ENCODE data around the gene SIX4. TPM values are rescaled to one million over a fixed set of nuclear protein-coding genes. Genes with fewer than 3 reads are reported as not detected.

The SIX4 gene
- total and polyA plus RNA-seq, 4 donors, result 1.6 to 10.9 (median 5.4) TPM

DNA sequence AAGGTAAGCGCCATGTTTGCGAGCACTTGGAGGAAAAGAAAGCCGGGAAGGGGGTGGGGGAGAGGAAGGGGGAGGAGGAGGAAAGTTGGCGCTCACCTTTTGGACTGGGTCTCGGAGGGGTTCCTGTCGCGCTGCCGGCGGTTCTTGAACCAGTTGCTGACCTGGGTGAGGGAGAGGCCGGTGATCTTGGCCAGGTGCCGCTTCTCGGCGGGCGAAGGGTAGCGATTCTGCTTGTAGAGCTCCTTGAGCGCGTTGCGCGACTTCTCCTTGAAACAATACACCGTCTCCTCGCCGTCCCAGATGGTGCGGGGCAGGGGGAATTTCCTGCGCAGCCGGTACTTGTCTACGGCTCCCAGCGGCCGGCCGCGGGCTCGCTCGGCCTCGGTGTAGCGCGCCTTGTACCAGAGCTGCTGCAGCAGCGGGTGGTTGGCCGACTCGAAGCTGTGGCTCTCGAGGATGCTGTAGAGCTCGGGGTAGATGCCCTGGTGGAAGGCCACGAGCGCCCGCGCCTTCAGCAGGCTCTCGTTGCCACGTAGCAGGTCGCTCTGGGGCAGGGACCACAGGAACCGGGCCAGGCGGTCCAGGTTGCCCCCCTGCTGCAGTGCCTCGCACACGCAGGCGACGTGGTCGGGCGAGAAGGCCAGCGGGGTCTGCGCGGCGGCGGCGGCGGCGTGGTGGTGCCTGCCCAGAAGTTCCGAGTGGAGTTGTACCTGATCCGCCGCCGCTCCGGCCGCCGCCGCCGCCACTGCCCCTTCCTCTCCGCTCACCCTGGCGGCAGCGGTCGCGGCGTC is 840 bp downstream of the SIX4 start:
- peaks cover 31% of the 10 kb centered on the region for H3K4me1 ChIP-seq (ENCODE audit: control insufficient read depth, insufficient read depth, low read length)
- peak overlapping the region; percentile 61 for H3K27ac ChIP-seq (ENCODE audit: low read depth, low read length)
- H3K4me3 ChIP-seq (ENCODE audit: low read depth, low read length), result peak overlapping the region; percentile 71
- no peaks in the 10 kb centered on the region for H3K9me3 ChIP-seq (ENCODE audit: control insufficient read depth, insufficient read depth, low read length)
- WGBS (ENCODE audit: insufficient coverage), result 0% methylated on average over 76 of the region's 78 CpGs
- peak in 2 of 6 donors; percentile 59 to 64 for DNase-seq (ENCODE audit: low read depth in 4 of 6, low spot score in 6 of 6)
- H3K36me3 ChIP-seq (ENCODE audit: control insufficient read depth, insufficient read depth, low read length), result peaks cover 3% of the 10 kb centered on the region
- H3K27me3 ChIP-seq (ENCODE audit: control insufficient read depth, insufficient read depth, low read length), result peaks cover 33% of the 10 kb centered on the region

DNA sequence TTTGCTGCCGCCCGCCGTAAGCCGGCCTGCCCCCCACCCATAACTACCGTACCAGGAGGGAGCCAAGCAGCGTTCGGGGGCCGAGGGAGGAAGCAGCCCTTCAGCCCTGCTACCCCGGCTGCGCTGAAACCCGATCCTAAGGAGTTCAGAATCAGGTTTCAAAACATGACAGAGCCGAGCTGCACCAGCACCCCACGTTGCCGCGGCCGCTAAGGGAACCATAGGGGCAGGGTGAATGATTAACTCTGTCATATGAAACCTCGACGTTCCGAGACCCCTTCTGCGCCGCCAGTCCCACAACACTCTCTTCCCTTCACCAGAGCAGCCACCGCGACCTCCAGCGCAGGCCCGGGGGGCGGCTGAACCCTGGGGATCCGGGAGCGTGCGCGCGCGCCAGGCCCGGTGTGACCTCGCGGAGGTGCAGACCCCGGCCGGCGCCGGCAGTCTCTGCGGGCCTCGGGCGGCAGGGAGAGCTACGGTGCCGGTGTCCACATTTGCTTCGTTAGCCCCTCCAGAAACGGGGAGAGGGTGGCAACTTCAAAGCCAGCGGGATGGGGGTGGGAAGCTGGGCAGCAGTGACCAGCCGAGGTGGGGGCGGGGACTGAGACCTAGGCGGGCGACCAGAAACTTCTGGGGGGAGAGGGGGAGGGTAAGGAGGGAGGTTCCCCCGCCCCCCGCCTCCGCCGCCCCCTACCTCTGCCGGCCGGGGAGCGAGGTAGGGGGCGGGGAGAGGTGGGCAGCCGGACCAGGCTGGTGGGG is 1.6 kb downstream of the SIX4 start:
- 0% methylated on average over 52 of the region's 60 CpGs for WGBS (ENCODE audit: insufficient coverage)

DNA sequence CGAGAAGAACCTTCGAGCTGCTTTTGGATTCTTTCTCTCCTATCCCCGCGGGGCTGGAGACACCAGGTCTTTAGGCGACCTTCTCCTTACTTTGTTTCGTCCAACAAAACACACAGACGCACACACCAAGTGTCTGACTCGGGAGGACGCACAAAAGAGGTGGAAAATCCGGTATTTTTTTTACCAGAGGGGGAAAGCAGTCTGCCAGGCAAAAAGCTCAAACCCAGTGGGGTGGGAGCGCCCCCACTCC is 2.1 kb downstream of the SIX4 start:
- H3K27ac ChIP-seq (ENCODE audit: low read depth, low read length), result no peak overlapping the region
- H3K36me3 ChIP-seq (ENCODE audit: control insufficient read depth, insufficient read depth, low read length), result peaks cover 3% of the 10 kb centered on the region
- H3K9me3 ChIP-seq (ENCODE audit: control insufficient read depth, insufficient read depth, low read length), result no peaks in the 10 kb centered on the region
- H3K27me3 ChIP-seq (ENCODE audit: control insufficient read depth, insufficient read depth, low read length), result peaks cover 33% of the 10 kb centered on the region
- 0% methylated on average over 9 of the region's 11 CpGs for WGBS (ENCODE audit: insufficient coverage)
- peaks cover 31% of the 10 kb centered on the region for H3K4me1 ChIP-seq (ENCODE audit: control insufficient read depth, insufficient read depth, low read length)
- H3K4me3 ChIP-seq (ENCODE audit: low read depth, low read length), result peak overlapping the region; percentile 71
- DNase-seq (ENCODE audit: low read depth in 4 of 6, low spot score in 6 of 6), result peak in 1 of 6 donors; percentile 37

More for the DNA sequence above, 1.6 kb downstream of the SIX4 start:
- Histone ChIP-seq H3K9me3 (ENCODE audit: control insufficient read depth, insufficient read depth, low read length) (no peaks in the 10 kb centered on the region), H3K27ac (ENCODE audit: low read depth, low read length) (no peak overlapping the region), H3K4me1 (ENCODE audit: control insufficient read depth, insufficient read depth, low read length) (peaks cover 31% of the 10 kb centered on the region), H3K36me3 (ENCODE audit: control insufficient read depth, insufficient read depth, low read length) (peaks cover 3% of the 10 kb centered on the region), H3K27me3 (ENCODE audit: control insufficient read depth, insufficient read depth, low read length) (peaks cover 33% of the 10 kb centered on the region), H3K4me3 (ENCODE audit: low read depth, low read length) (peak overlapping the region; percentile 71)
- peak in 2 of 6 donors; percentile 34 to 39 for DNase-seq (ENCODE audit: low read depth in 4 of 6, low spot score in 6 of 6)

DNA sequence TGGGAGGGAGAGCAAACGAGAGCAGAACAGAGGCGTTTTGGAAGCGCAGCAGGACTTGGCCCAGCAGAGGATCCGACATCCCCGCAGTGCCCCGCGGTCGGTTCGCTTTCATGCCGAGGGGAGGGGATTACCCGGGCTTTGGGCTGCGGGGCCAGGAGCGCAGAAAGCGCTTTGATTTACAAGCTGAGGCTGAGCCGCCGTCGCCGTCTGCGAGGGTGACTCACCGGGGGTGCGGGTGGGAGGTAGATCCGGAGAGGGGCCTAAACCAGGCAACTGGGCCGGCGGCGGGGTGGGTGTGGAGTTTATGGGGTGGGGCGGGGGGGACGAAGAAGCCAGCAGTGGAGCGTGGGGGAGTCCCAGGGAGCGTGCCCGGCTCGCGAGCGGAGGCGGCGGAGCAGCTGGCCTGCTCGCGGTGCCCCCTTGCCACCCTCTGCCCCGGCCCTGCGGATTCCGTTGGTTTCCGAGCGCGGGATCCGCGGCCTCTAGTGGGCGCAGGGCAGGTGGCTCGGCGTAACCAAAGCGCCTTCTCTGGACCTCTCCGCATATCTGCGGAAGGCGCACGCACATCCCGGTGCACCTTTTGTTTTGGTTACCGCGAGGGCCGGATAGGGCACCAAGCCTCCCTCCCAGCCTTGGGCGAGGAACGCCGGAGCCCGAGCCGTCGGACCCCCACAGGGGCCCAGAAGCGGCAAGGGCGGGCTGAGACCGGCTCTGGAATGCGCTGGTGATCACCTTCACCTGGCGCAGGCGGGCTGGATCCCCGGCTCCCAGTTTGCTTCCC is 2.6 kb downstream of the SIX4 start:
- no peak overlapping the region for H3K27ac ChIP-seq (ENCODE audit: low read depth, low read length)

DNA sequence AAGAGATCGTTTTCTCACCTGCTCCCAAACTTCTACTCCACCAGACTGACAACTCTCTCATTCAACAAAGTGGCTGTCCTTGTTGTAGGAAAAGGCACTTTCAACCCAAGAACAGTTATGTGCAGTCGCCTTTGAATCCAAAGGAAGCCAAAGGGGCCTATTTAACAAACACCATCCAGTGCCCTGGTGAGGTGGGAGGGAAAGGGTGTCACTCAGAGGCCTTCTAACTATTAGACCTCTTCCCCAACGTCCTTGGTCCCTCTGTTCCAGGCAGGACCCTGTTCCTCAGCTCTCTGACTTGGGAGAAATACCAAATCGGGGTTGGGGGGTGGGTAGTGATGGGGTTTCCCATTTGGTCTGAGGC is 3.2 kb downstream of the SIX4 start:
- Histone ChIP-seq H3K9me3 (ENCODE audit: control insufficient read depth, insufficient read depth, low read length) (no peaks in the 10 kb centered on the region), H3K27me3 (ENCODE audit: control insufficient read depth, insufficient read depth, low read length) (peaks cover 33% of the 10 kb centered on the region), H3K27ac (ENCODE audit: low read depth, low read length) (no peak overlapping the region), H3K4me1 (ENCODE audit: control insufficient read depth, insufficient read depth, low read length) (peaks cover 31% of the 10 kb centered on the region), H3K4me3 (ENCODE audit: low read depth, low read length) (peak overlapping the region; percentile 71), H3K36me3 (ENCODE audit: control insufficient read depth, insufficient read depth, low read length) (peaks cover 3% of the 10 kb centered on the region)
- 0% methylated on average over 1 of the region's 4 CpGs for WGBS (ENCODE audit: insufficient coverage)
- peak in 1 of 6 donors; percentile 1 for DNase-seq (ENCODE audit: low read depth in 4 of 6, low spot score in 6 of 6)

More for the DNA sequence above, 2.6 kb downstream of the SIX4 start:
- H3K27me3 ChIP-seq (ENCODE audit: control insufficient read depth, insufficient read depth, low read length), result peaks cover 33% of the 10 kb centered on the region
- peak in 2 of 6 donors; percentile 54 to 66 for DNase-seq (ENCODE audit: low read depth in 4 of 6, low spot score in 6 of 6)
- H3K9me3 ChIP-seq (ENCODE audit: control insufficient read depth, insufficient read depth, low read length), result no peaks in the 10 kb centered on the region
- peaks cover 31% of the 10 kb centered on the region for H3K4me1 ChIP-seq (ENCODE audit: control insufficient read depth, insufficient read depth, low read length)
- peak overlapping the region; percentile 71 for H3K4me3 ChIP-seq (ENCODE audit: low read depth, low read length)
- WGBS (ENCODE audit: insufficient coverage), result 2% methylated on average over 64 of the region's 70 CpGs
- H3K36me3 ChIP-seq (ENCODE audit: control insufficient read depth, insufficient read depth, low read length), result peaks cover 3% of the 10 kb centered on the region

DNA sequence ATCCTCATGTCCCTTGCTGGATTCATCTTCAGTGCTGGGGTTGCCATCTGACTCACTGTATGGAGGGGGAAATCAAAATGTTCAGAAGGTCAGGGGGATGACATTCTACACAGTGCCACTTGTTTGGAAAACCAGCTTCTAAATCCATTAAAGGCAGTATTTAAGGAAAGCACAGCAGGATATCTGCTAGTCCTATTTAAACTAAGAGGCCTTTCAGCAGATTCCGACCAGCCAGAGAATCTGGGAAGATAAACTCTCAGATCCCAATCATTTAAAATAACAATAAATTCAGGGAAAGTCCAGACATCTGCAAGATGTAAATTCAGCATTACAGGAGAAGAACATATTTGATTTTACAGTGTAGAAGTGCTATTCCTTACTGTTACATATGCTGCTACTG is 3.8 kb downstream of the SIX4 start:
- no peak for DNase-seq (ENCODE audit: low read depth in 4 of 6, low spot score in 6 of 6)
- Histone ChIP-seq H3K4me1 (ENCODE audit: control insufficient read depth, insufficient read depth, low read length) (peaks cover 31% of the 10 kb centered on the region), H3K9me3 (ENCODE audit: control insufficient read depth, insufficient read depth, low read length) (no peaks in the 10 kb centered on the region), H3K4me3 (ENCODE audit: low read depth, low read length) (no peak overlapping the region), H3K27me3 (ENCODE audit: control insufficient read depth, insufficient read depth, low read length) (peaks cover 33% of the 10 kb centered on the region), H3K27ac (ENCODE audit: low read depth, low read length) (no peak overlapping the region), H3K36me3 (ENCODE audit: control insufficient read depth, insufficient read depth, low read length) (peaks cover 3% of the 10 kb centered on the region)
- WGBS (ENCODE audit: insufficient coverage), result no CpG with 5 or more reads among the region's 1 CpG

DNA sequence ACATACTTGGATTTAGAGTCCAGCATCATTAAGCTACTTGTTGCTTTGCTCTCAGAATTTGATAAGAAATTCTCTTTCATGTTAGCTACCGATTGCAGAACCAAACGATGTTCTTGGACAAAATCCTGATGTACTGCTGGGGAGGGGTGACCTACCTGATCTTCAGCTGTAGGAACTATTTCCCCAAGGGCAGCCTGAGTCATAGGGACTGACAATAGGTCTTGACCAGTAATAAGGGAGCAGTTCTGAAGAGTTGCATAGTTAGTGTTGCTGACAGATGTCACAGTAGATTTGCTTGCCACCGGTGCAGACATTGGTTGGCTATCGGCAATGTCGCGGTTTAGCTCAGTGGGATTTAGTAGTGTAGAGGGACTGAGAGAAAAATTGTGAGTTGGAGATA is 10.6 kb downstream of the SIX4 start:
- 94% methylated on average over 6 of the region's 6 CpGs for WGBS (ENCODE audit: insufficient coverage)
- Histone ChIP-seq H3K27me3 (ENCODE audit: control insufficient read depth, insufficient read depth, low read length) (no peaks in the 10 kb centered on the region), H3K9me3 (ENCODE audit: control insufficient read depth, insufficient read depth, low read length) (no peaks in the 10 kb centered on the region), H3K4me1 (ENCODE audit: control insufficient read depth, insufficient read depth, low read length) (no peaks in the 10 kb centered on the region), H3K36me3 (ENCODE audit: control insufficient read depth, insufficient read depth, low read length) (no peaks in the 10 kb centered on the region), H3K4me3 (ENCODE audit: low read depth, low read length) (no peak overlapping the region), H3K27ac (ENCODE audit: low read depth, low read length) (no peak overlapping the region)
- DNase-seq (ENCODE audit: low read depth in 4 of 6, low spot score in 6 of 6), result no peak

DNA sequence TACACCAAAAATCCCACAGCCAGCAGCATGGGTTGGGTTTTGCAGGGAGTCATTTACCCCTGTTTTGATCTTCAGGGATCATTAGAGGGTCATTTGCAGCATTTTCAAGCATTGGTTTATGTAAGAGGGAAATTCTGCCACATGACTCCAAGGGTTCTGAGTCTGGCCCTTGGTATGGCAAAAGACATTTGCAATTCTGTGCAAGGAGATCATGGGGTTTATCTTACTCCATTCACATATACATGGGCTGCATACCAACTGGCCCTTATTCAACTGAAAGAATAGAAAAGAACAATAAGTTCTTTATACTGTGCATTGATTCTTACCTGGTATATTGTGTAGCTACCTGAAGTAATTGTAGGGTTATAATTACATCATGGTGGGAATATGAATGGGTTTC is 13.7 kb downstream of the SIX4 start:
- Histone ChIP-seq H3K9me3 (ENCODE audit: control insufficient read depth, insufficient read depth, low read length) (no peaks in the 10 kb centered on the region), H3K36me3 (ENCODE audit: control insufficient read depth, insufficient read depth, low read length) (no peaks in the 10 kb centered on the region), H3K4me1 (ENCODE audit: control insufficient read depth, insufficient read depth, low read length) (no peaks in the 10 kb centered on the region), H3K4me3 (ENCODE audit: low read depth, low read length) (no peak overlapping the region), H3K27me3 (ENCODE audit: control insufficient read depth, insufficient read depth, low read length) (no peaks in the 10 kb centered on the region), H3K27ac (ENCODE audit: low read depth, low read length) (no peak overlapping the region)
- DNase-seq (ENCODE audit: low read depth in 4 of 6, low spot score in 6 of 6), result no peak

DNA sequence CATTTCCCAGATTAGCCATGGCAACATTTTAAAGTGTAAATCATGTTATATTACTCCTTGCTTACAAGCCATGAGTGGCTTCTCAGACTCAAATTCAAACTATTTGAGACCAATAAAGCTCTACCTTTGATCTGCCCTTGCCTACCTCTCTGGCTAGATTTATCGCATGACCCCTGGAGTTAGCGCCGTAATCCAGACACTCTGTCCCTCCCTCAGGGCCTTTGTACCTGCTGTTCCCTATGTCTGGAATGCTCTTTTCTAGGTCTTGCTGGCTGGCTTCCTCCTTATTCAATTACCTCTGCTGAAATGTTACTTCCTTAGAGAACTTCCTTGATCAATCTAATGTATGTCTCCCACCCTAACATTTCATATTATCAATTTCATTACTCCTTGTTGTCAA is 16.3 kb downstream of the SIX4 start:
- Histone ChIP-seq H3K27ac (ENCODE audit: low read depth, low read length) (no peak overlapping the region), H3K36me3 (ENCODE audit: control insufficient read depth, insufficient read depth, low read length) (no peaks in the 10 kb centered on the region)
- WGBS (ENCODE audit: insufficient coverage), result 92% methylated on average over 3 of the region's 3 CpGs

More for the DNA sequence above, 16.3 kb downstream of the SIX4 start:
- no peak overlapping the region for H3K4me3 ChIP-seq (ENCODE audit: low read depth, low read length)
- no peaks in the 10 kb centered on the region for H3K9me3 ChIP-seq (ENCODE audit: control insufficient read depth, insufficient read depth, low read length)
- no peaks in the 10 kb centered on the region for H3K27me3 ChIP-seq (ENCODE audit: control insufficient read depth, insufficient read depth, low read length)
- DNase-seq (ENCODE audit: low read depth in 4 of 6, low spot score in 6 of 6), result no peak
- H3K4me1 ChIP-seq (ENCODE audit: control insufficient read depth, insufficient read depth, low read length), result no peaks in the 10 kb centered on the region
